ENCODE results near the gene MRPL14. TPM values are rescaled to one million over a fixed set of nuclear protein-coding genes. Genes with fewer than 3 reads are reported as not detected.

The MRPL14 gene
- total and polyA plus RNA-seq, 9 of the 15 experiments (the other 6 are each of a cell fraction or from before 2014, with no cell fraction given), result 126 to 424 (median 165) TPM

GRCh38 chr6:44074439-44074812, 52.8 kb downstream of the MRPL14 start (continued):
- TF ChIP-seq MBD1 (CRISPR knock-in tag; IDR thresholded peaks at IDR 0.05), result no peak
- no peak for TF ChIP-seq FOXJ2 (tag; IDR thresholded peaks at IDR 0.05)
- no peak for TF ChIP-seq ZNF77 (CRISPR knock-in tag; IDR thresholded peaks at IDR 0.05)
- peak; percentile 35; the same call in 1 of the 2 replicates for TF ChIP-seq ZNF239 (CRISPR knock-in tag; IDR thresholded peaks at IDR 0.05)
- TF ChIP-seq SPI1 (IDR thresholded peaks at IDR 0.05; ENCODE audit: borderline replicate concordance, low read depth, low read length), result 0 out of 2 replicates have a peak, but pooled peaks have one; percentile 41
- TF ChIP-seq ZNF592 (IDR thresholded peaks at IDR 0.05), result peak; percentile 96
- no peak for TF ChIP-seq DACH1 (IDR thresholded peaks at IDR 0.05; ENCODE audit: partially characterized antibody)
- no peak for TF ChIP-seq FOXO4 (CRISPR knock-in tag; IDR thresholded peaks at IDR 0.05)
- TF ChIP-seq ETS1 (conservative IDR thresholded peaks at IDR 0.05; ENCODE audit: control insufficient read depth, low read depth, low read length), result no peak
- TF ChIP-seq ZNF766 (CRISPR knock-in tag; conservative IDR thresholded peaks at IDR 0.05), result peak; percentile 78; the same call in 1 of the 2 replicates
- TF ChIP-seq ZFPM2 (CRISPR knock-in tag; IDR thresholded peaks at IDR 0.05), result no peak
- no peak for TF ChIP-seq FOXA3 (CRISPR knock-in tag; conservative IDR thresholded peaks at IDR 0.05 in 1 of 2, IDR thresholded peaks at IDR 0.05 in 1 of 2)
- TF ChIP-seq TFE3 (CRISPR knock-in tag; IDR thresholded peaks at IDR 0.05), result no peak
- peak; percentile 45; the same call in 1 of the 2 replicates for TF ChIP-seq BHLHE40 (IDR thresholded peaks at IDR 0.05; ENCODE audit: low read length)
- no peak for TF ChIP-seq SP2 (IDR thresholded peaks at IDR 0.05; ENCODE audit: extremely low read depth, low read depth, low read length, poor library complexity, severe bottlenecking)
- no peak; the same call in 1 of the 2 replicates for TF ChIP-seq CEBPG (CRISPR knock-in tag; IDR thresholded peaks at IDR 0.05)
- TF ChIP-seq CEBPG (tag; conservative IDR thresholded peaks at IDR 0.05 in 1 of 2, IDR thresholded peaks at IDR 0.05 in 1 of 2), result no peak
- TF ChIP-seq NELFE (IDR thresholded peaks at IDR 0.05; ENCODE audit: insufficient read depth, insufficient read length), result no peak
- TF ChIP-seq KDM1A (IDR thresholded peaks at IDR 0.05), result peak in 1 of 2 experiments; percentile 51; a peak in 2 of 4 replicates

All from K562 (cell line).